HG02610 (cell line): Measurements from ENCODE around the gene PHACTR3.

Experiments
- ATAC-seq: cut with Tn5 transposase; IDR thresholded peaks from one replicate; pipeline ENCODE4 v1.9.1; 2021; ENCODE audit warnings: mild to moderate bottlenecking, moderate library complexity; ENCODE audit not compliant: unreplicated experiment

The PHACTR3 gene

GRCh38 chr20:59668926-59669850 is 64.8 kb downstream of the PHACTR3 start:
- no peak for ATAC-seq

- no peak for ATAC-seq
These were observed 66.6 kb downstream of the PHACTR3 start for GRCh38 chr20:59670786-59671492.

- ATAC-seq: no peak
These were observed 67.5 kb downstream of the PHACTR3 start for GRCh38 chr20:59671661-59672471.

- no peak for ATAC-seq
These were observed 68.2 kb downstream of the PHACTR3 start for GRCh38 chr20:59672576-59672975.

- no peak for ATAC-seq
These were observed 69.1 kb downstream of the PHACTR3 start for GRCh38 chr20:59673288-59673997.

GRCh38 chr20:59673998-59674445 is 69.7 kb downstream of the PHACTR3 start:
- ATAC-seq: no peak

GRCh38 chr20:59676126-59676850 is 71.9 kb downstream of the PHACTR3 start:
- no peak for ATAC-seq

- no peak for ATAC-seq
These were observed 72.5 kb downstream of the PHACTR3 start for GRCh38 chr20:59676851-59677182.

- ATAC-seq: no peak
These were observed 73.2 kb downstream of the PHACTR3 start for GRCh38 chr20:59677586-59677985.

GRCh38 chr20:59678288-59678687 is 73.9 kb downstream of the PHACTR3 start:
- ATAC-seq: no peak

- no peak for ATAC-seq
These were observed 74.6 kb downstream of the PHACTR3 start for GRCh38 chr20:59678951-59679350.

GRCh38 chr20:59680148-59680650 is 75.9 kb downstream of the PHACTR3 start:
- no peak for ATAC-seq

- ATAC-seq: no peak
These were observed 76.5 kb downstream of the PHACTR3 start for GRCh38 chr20:59680852-59681251.

GRCh38 chr20:59682603-59683002 is 78.3 kb downstream of the PHACTR3 start:
- ATAC-seq: no peak

GRCh38 chr20:59683181-59683580 is 78.8 kb downstream of the PHACTR3 start:
- no peak for ATAC-seq

- no peak for ATAC-seq
These were observed 80.4 kb downstream of the PHACTR3 start for GRCh38 chr20:59684685-59685242.

GRCh38 chr20:59686404-59687346 is 82.3 kb downstream of the PHACTR3 start:
- ATAC-seq: no peak

- ATAC-seq: no peak
These were observed 84.0 kb downstream of the PHACTR3 start for GRCh38 chr20:59688356-59688755.
